HK-2 (cell line): ENCODE data around the gene RNF150.

Experiments
- DNase-seq: peaks from one replicate; pipeline ENCODE4 v3.0.0-alpha.2; 2018; ENCODE audit not compliant: unreplicated experiment

Gene RNF150

DNA sequence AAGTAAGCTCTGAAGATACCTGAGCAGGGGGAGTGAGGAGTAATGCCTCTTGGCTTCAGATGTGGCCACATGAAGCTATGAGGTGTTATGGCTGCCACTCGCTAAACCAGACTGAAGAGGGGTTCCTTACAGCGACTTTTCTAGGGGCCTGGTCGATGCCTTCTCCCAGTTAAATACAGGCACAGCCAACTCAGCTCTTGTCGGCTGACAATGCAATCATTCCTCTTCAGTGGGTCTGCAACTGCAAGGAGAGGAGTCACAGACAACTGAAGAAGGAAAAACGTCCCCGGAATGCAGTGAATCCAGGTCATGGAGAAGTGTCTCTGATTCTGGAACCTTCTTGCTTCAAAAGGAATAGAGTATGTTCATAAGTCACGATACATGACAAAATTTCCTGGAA is 106.4 kb downstream of the RNF150 start:
- DNase-seq, result no peak

DNA sequence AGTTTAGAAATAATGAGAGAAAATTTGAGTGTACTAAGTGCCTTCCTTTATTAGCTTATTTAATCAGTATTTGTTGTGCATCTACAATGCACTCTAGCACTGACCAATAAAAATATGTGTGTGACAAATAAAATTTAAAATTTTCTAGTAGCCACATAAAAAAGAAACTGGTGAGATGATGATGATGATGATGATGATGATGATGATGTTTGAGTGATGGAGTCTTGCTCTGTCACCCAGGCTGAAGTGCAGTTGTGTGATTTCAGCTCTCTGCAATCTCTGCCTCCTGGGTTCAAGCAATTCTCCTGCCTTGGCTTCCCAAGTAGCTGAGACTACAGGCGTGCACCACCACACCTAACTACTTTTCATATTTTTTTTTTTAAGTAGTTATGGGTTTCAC is 110.2 kb downstream of the RNF150 start:
- no peak for DNase-seq

DNA sequence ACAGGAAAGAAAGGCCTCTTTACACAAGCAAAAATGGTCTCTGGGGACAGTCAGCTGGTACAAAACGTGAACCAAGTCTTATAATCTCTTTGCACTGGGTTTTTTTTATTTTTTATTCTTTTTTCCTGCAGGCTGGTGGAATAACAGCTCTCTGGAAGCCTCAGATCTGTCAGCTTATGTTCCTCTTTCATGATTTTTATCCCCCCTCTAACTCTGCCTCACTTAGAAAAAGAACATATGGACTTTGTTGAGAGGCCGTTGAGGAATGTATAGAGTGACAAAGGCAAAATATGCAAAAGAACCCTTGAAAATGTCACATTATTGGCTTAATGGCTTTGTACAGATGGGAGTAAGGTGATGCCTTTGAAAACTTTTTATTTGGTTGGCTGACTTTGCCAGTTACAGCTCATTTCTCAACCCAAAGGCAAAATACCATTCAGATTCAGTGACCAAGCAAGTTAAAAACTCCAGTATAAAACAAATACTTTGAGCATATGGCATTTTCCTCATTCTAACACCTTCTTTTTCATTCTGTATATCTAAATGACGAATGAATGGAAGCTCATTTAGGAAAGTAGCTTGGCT is 111.1 kb downstream of the RNF150 start:
- no peak for DNase-seq

DNA sequence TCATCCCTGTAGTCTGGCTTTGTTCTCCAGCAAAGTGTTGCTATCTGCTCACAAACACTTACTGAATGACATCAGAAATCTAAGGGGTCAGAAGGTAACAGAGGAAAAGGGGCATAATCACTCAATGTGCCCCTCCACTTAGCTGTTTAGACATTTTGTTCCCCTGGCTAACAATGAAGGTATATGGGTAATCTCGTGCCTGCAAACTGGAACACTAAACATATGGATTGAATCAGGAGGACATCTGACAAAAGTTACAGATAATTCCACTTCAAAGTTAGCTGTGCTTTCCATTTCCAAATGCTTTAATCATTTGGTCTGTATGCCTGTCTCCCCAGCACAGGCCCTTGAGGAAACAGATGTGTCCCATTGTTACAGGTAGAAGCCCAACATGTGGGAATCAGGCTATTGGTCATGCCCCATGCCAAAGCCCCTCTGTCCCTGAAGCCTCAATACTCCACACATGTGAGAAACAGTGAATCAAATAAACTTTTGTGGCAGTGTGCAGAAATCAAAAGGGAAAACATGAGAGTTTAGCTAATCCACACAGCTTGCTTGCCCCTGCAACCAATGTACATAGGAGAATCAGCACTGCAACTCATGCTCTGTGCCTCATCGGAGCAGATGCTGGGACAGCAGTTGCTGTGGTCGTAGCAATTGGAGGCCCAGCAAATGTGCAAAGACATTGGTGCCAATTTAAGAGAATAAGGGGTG is 111.7 kb downstream of the RNF150 start:
- no peak for DNase-seq

DNA sequence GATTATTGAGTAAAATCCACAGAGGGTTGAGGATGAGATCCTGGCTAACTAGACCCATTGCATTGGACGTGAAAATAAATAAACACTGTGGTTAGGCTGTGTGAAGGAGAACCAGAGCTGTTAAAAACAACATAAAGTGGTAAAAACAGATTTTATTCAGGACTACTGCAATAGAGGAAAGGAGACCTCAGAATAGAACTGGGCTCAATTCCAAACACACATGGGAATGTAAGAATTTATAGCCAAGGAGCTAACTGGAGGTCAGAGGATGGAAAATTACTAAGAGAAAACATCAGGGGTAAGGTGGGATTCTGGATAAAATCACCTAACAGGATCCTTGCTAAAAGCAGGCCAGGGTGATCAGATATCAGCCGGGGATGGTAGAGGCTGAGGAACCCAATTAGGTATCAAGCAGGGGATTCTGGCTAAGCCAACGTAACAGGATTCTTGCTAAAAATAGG is 112.4 kb downstream of the RNF150 start:
- no peak for DNase-seq

DNA sequence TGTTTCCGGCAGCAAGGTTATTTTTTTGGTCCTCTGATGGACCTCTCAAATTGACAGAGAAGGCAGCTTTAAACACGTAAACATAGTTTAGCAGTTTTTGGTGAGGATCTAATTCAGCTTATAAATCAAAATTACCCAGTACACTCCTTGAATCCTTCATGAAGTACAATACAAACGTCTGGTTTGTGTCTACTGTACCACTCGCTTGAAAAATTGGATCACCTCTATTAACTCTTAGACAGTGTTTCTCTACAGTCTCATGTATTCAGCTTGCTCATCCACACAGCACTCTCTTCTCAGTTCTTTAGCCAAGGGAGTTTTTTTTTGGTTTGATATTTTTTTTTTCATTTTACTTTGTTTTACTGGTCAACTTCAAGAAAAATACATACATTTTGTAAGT is 113.5 kb downstream of the RNF150 start:
- DNase-seq, result no peak

DNA sequence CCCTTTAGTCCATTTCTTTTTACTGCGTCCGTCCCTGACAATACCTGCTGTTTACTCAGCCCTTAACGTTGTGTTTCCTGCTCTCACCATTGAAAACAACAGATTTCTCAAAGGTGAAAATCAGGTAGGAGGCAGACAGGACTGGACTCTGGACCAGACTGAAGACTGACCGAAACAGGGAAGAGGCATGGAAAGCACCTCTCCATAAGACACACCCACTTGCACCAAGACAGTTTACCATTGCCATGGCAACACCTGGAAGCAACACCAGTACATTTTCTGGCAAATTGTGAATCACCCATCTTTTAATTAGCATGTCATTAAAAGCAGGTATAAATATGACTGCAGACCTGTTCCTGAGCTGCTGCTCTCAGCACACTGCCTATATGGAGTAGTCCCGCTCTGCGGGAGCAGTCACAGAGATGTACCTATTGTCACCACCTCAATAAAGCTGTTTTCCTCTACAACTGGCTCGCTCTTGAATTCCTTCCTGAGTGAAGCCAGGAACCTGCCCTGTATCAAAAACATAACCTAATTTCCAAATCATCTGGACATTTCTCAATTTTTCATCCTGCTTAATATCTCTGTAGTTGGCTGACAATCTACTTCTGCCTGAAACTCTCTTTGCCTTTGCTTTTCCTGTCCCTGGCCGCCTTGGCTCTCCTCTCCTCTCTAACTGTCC is 117.0 kb downstream of the RNF150 start:
- DNase-seq, result no peak

DNA sequence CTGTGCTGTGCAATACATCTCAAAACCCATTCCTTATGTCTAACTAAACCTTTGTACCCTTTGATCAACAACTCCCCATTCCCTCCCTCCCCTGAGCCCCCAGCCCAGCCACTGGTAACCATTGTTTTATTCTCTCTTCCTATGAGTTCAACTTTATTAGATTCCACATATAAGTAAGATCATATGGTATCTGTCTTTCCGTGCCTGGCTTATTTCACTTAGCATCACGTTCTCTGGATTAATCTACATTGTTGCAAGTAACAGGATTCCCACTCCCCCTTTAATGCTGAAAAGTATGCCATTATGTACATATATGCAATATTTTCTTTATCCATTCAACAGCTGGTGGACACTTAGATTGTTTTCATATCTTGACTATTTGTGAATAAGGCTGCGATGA is 119.4 kb downstream of the RNF150 start:
- no peak for DNase-seq

DNA sequence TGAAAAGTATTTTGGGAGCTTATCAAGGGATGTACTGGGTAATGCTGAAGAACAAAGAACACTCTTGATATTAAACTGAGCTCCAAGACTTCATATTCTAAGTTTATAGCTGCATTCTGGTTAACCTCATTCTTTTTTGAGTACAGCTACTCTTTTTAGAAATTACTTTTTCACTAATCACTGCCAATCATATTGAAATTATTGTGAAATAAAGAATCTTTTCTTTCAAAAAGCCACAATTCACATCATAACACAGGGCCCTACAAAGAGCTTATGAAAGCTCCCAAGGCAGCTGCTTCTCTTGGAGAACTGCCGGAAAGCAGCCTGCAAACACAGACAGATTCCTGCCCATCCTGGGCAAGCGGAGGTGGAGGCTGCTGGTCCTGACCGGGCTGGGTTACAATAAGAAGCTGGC is 121.4 kb downstream of the RNF150 start:
- DNase-seq, result no peak

DNA sequence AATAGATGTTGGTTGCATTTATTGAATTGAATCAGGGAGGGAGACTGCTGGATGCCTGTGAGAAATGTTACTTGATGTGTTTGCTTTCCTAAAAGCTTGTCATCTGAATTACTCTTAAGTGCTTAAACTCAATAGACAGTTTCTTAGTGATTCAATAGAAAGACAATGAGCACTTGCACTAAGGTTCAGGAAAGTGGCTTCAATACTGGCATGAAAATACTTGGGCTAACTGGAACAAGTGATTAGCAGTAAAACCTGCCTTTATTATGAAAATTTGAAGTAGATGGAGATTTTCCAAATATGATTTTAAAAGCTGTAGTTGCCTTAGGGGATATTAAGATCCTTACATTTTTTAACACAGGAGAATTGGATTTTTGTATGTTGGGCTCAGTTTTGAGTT is 123.3 kb downstream of the RNF150 start:
- no peak for DNase-seq

DNA sequence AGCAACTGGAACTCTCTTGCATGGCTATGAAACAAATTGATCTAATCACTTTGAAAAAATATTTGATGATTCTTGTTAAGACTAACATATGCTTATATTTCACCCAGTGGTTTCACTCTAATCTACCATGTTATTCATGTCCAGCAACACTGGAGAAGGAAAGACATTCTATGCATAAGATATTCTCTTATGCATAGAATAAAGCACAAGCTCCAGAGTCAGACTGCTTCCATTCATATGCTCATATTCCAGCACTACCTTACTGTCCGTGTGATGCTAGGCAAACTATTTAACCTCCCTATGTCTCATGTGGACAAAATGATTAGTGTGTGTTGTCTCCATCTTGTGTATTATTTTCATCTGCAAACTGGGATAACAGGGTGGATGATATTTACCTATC is 124.1 kb downstream of the RNF150 start:
- no peak for DNase-seq

DNA sequence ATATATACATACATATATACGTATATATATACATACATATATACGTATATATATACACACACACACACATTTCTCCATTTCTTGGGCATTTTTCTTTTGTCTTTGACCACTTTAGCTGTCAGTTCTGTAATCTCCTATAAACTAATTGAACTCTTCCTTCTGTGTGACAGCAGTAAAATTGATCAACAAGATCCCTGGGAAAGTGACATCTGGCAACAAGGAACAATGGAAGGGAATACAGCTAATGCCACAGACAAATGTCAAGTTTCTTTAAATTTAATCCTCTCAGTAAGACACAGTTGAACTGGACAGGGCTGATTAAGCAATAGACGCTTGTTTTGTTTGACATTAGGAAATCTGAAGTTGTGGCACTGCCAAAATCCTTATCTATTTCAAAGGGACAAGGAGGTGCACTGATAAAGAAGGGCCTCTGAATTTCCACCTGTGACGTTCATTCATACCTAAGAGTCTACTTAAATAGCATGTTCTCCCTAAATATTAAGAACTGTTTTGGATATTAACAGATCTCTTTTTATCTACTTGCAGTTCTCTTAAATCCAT is 126.9 kb downstream of the RNF150 start:
- DNase-seq, result no peak

DNA sequence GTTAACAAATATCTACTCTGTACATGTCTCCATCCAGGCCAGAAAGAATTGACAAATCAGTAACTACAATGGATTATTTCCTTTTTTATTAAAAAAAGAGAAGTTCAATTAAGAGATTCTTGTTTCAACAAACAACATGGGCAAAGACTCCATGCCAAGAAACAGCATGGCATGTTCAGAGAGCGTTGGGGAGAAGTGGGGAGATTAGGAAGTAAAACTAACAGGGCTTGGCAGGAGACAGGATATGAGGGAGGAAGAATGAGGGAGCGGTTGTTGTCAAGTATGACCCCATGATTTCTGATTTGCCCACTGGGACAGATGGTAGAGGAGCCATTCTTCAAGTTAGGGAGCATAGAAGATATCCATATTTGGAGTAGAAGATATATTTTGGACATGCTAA is 128.4 kb downstream of the RNF150 start:
- no peak for DNase-seq

DNA sequence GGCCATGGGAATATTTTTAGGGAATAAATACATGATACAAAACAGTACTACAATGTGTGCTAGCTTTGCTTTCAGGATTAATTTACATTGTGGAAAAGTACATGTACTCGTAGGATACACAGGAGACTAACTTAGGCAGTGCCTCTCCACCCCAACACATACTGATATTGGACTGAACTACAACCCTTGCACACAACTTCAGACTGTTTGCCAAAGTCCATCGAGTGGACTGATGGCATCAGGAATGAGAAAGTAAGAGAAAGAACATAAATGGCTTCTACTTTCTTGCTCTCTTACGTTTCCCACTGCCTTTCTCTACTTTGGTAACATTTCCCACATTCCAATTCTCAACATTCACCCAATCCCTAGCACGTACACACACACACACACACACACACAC is 130.1 kb downstream of the RNF150 start:
- no peak for DNase-seq

DNA sequence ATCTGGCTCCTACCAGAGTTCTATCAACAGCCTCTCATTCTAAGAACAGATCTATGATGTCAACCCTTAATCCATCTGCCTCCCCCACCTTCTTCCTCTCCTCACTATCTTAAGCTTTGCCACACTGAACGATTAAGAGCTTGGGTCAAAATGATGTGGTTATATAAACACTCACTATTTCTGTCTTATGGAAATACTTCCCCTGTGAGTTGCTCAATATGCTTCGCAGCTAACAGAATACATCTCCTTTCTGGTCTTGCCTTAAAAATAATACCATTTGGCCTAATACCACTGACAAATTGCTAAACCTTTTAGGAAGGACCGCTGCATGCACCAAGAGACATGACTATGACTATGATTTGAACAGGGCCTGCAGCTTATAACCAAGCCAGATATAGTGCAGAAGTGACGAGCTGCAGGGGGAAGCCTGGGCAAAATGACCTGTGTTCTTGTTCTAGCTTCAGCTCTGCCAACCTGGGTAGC is 130.9 kb downstream of the RNF150 start:
- no peak for DNase-seq

DNA sequence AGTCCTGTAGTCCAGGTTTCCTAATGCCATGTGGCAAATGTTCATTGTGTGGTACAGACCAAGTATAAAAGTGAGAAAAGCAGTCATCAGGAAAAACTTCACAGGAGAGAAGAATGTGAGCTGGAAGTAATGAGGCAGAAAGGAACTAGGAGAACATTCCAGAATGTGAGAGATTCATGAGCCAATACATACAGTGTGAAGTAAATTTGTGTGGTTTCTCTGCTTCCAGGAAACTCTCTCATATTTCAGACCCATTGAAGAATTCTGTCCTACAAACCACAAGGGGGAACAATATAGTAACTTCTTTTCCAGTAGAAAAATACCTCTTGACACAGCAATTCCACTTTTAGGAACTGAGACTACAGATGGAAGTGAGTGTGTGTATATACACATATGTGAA is 136.5 kb downstream of the RNF150 start:
- no peak for DNase-seq

DNA sequence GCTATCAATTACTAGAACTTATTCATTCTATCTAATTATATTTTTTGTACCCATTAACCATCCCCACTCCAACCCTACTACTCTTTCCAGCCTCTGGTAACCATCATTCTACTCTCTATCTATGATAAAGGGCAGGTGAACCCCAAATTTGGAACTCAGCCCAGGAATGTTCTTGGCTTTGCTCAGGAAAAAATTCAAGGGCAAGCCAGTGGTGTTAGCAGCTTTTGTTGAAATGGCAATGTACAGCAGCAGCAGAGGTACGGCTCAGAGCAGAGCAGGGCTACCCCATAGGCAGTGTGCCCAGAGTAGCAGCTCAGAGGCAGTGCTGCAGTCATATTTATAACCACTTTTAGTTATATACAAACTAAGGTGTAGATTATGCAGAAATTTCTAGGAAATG is 138.2 kb downstream of the RNF150 start:
- no peak for DNase-seq

DNA sequence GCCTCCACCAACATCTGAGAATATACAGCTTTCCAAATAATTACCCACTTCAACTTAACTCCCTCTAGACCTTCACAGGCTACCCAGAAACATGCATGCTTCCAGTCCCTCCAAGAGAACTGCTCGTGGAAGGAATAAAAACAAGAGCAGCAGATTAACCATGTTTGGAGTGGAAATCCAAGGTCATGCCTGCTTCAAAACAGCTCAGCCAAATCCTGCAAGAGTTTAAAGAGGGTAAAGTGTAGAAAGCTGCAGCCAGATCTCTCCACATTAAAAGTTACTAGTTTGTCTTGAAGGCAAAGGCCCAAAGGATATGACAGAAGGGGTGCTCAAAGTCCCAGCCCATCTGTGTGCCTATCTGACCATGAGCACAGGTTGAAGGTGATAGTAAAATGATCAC is 139.3 kb downstream of the RNF150 start:
- DNase-seq, result no peak

DNA sequence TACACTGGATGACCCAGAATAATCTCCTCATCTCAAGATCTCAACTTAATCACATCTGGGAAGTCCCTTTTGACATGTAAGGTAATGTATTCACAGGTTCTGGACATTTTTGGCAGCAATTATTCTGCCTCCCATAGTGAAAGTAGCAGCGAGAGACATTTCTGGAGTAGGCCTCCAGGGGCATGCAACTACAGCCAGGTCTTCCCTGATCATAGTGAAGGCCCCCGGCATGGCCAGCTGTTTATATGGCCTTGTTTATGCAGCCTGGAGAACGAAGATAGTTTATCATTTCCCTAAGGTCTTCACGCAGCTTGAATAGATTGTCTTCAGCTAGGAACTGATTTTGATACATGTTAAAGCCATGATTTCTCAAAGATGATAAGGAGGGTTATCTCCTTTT is 139.9 kb downstream of the RNF150 start:
- DNase-seq, result no peak

DNA sequence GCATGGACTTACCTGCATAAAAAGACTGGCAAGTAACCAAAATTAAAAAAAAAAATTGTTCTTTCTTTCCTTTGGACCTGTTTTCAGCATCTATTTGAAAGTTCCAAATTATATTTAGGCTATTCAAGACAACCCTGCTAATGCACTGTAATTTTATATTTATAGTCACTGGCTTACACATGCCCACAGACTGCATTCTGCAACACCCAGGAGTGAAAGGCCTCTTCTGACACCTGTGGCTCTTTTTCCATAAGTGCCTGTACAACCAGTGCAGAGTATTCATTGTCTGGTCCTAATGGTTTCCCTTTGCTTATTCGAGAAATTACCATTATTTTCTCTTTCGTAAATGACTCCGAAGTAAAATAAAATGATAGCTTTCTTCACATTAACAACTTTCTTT is 143.3 kb downstream of the RNF150 start:
- no peak for DNase-seq

DNA sequence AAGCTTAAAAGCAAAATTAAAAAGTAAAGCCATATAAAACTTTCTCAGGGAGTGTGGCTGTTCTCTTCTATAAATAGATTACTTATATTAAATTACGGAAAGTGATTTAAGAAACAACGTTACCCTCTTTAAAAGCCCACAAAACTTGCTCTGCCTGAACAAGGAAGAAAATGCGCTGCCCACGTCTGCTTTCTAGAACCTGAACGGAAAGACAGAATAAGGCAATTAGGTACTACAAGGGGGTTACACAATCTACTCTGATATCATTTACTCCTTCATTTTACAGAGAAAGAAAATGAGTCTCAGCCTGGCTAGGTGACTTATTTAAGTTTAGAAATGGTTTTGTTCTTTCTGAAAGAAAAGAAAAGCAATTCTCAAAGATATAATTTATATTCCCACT is 147.2 kb downstream of the RNF150 start:
- DNase-seq, result no peak

DNA sequence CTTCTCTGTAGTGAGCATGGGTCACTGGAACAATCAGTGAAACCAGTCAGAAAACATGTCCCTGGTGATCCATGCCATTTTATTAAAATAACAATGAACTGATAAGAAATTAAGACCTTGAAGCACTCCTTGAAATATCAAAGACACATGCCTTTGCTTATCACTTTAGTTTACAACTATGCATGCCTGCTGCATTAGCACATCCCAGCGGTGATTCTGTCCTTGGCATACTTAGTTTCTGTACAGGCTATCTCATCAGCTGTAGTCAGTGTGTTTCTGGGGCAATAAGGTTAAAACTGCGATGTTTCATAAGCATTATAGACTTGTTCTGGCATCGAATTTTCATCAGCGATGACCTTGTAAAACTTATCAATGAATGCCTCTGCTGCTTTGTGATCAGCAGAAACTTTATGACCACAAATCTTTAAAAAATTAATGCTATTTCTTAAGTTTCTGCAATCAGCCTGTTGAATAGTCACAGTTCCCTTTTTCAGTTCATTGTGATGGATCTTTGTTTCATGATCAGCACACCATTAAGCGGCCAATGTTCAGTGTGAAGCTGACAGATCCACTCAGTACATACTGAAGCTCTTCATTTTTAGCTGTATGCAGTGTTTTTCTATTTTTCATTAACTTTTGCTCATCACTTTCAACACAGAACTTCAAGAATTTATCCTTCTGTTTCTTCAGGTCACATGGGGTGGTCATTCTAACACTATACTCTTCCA is 150.5 kb downstream of the RNF150 start:
- no peak for DNase-seq
